Measurements from ENCODE around the gene TAF12.

DNA sequence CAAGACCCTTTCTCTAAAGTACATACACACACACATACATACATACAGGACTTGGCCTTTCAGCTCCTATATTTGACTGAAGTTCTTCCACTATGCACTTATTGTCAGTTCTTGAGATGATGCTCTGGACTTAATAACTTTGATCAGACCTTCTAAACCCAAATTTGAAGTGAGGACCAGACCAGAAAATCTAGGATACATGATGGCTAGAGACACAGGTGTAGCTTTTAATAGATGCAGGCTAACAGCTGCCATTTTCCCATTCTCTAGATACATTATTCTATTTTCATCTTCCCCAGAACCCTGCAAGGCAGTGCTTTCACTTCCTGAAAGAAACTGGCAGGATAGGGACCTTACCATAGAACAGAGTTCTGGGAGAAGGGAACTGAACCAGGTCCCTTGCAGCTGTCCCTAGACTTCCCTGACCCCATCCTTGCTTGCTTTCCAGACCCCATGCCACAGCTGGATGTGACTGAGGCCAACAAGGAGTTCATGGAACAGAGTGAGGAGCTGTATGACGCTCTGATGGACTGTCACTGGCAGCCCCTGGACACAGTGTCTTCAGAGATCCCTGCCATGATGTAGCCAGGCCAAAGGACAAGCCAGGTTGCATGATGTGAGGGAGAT, 65.7 kb downstream of the TAF12 start:
- TF ChIP-seq POLR2AphosphoS5 (IDR thresholded peaks at IDR 0.05; ENCODE audit: low read depth, low read length) (peak; percentile 80), POLR2A (IDR thresholded peaks at IDR 0.05; ENCODE audit: low read depth, low read length) (peak; percentile 30), TAF1 (IDR thresholded peaks at IDR 0.05; ENCODE audit: borderline replicate concordance, low read depth, low read length) (no peak)
